NT2/D1 (cell line): ENCODE results near the gene PCDHGC3.

Source experiments
- DNase-seq: peaks from one replicate; pipeline ENCODE4 v3.0.0-alpha.2; 2011; ENCODE audit warnings: low read depth, low spot score
- H3K27me3 ChIP-seq: 2 replicates; pipeline ENCODE4 v1.6.0; 2011; ENCODE audit warnings: mild to moderate bottlenecking; ENCODE audit not compliant: insufficient read length, insufficient read depth
- H3K36me3 ChIP-seq: 2 replicates; pipeline ENCODE4 v1.6.1; 2011; ENCODE audit warnings: mild to moderate bottlenecking, low read length, mixed read lengths; ENCODE audit not compliant: insufficient read depth, insufficient read length
- H3K4me1 ChIP-seq: 2 replicates; pipeline ENCODE4 v1.5.1; 2011; ENCODE audit not compliant: insufficient read depth, insufficient read length
- H3K4me3 ChIP-seq: 2 replicates; pipeline ENCODE4 v1.5.1; 2011; ENCODE audit warnings: low read depth; ENCODE audit not compliant: insufficient read length
- H3K9ac ChIP-seq: 2 replicates; pipeline ENCODE4 v1.6.0; 2011; ENCODE audit warnings: low read depth; ENCODE audit not compliant: insufficient read length
- H3K9me3 ChIP-seq: 2 replicates; pipeline ENCODE4 v1.5.1; 2011; ENCODE audit warnings: mild to moderate bottlenecking, low read length; ENCODE audit not compliant: insufficient read depth
- SUZ12 ChIP-seq: IDR thresholded peaks from 2 replicates; pipeline ENCODE4 v1.6.1; 2011; ENCODE audit not compliant: insufficient read length, insufficient read depth; ENCODE audit errors: extremely low read depth
- YY1 ChIP-seq: IDR thresholded peaks from 2 replicates; pipeline ENCODE4 v1.6.1; 2011; ENCODE audit not compliant: insufficient read length, insufficient read depth
- ZNF274 ChIP-seq: IDR thresholded peaks from 2 replicates; pipeline ENCODE4 v1.6.1; 2011; ENCODE audit warnings: mild to moderate bottlenecking, low read depth, low read length

Gene PCDHGC3

GRCh38 chr5:141477815-141478214 lies 2.0 kb downstream of the PCDHGC3 start:
- H3K9me3 ChIP-seq, result no peaks in the 10 kb centered on the region
- DNase-seq, result no peak
- no peak overlapping the region for H3K4me3 ChIP-seq
- no peak overlapping the region for H3K9ac ChIP-seq
- peaks cover 4% of the 10 kb centered on the region for H3K4me1 ChIP-seq
- TF ChIP-seq SUZ12, result no peak
- no peak for TF ChIP-seq ZNF274
- no peak for TF ChIP-seq YY1
- peaks cover 36% of the 10 kb centered on the region for H3K27me3 ChIP-seq
- no peaks in the 10 kb centered on the region for H3K36me3 ChIP-seq

DNA sequence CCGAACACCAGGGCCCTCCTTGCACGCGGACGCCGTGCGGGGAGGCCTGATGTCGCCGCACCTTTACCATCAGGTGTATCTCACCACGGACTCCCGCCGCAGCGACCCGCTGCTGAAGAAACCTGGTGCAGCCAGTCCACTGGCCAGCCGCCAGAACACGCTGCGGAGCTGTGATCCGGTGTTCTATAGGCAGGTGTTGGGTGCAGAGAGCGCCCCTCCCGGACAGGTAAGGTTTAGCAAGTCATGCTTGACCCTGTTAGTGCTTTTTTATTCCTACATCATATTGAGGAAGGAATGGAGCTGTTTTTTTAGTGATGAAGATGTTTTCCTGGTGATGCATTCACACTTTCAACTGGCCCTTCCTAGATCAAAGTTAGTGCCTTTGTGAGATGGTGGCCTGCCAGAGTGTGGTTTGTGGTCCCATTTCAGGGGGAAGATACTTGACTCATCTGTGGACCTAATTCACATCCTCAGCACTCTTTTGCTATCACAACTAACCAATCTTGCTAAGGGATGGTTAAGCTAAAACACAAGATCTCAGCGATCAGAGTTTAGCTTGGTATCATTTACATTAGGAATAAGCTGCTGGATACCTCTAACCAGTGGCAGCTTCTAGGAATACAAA lies 2.7 kb downstream of the PCDHGC3 start:
- TF ChIP-seq ZNF274 (no peak), YY1 (no peak), SUZ12 (no peak)
- Histone ChIP-seq H3K4me3 (no peak overlapping the region), H3K9ac (no peak overlapping the region), H3K36me3 (no peaks in the 10 kb centered on the region), H3K4me1 (peaks cover 4% of the 10 kb centered on the region), H3K27me3 (peaks cover 36% of the 10 kb centered on the region), H3K9me3 (no peaks in the 10 kb centered on the region)
- DNase-seq, result no peak

GRCh38 chr5:141479776-141480175 lies 4.0 kb downstream of the PCDHGC3 start:
- H3K36me3 ChIP-seq, result no peaks in the 10 kb centered on the region
- peaks cover 28% of the 10 kb centered on the region for H3K27me3 ChIP-seq
- H3K4me3 ChIP-seq, result no peak overlapping the region
- H3K9ac ChIP-seq, result no peak overlapping the region
- DNase-seq, result no peak
- H3K9me3 ChIP-seq, result no peaks in the 10 kb centered on the region
- H3K4me1 ChIP-seq, result peaks cover 4% of the 10 kb centered on the region
- TF ChIP-seq YY1 (no peak), ZNF274 (no peak), SUZ12 (no peak)

DNA sequence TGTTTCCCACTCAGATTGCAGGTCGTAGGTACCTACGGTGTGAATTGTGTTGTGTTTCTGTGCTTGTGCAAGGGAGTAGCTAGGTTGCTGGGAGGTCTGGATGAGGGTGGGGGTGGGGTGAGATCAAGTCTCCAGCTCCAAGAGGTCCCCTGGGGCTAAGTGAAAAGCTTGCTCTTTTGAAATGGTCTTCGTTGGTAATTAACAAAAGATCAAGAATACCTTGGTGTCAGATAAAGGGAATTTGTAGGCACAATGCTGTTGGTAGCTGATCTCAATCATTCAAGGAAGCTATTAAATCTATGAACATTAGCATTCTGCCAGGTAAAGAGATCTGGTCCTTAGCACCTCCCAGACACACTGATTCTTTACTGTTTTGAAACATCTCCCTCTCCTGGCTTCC lies 8.1 kb downstream of the PCDHGC3 start:
- peaks cover under 1% of the 10 kb centered on the region for H3K4me1 ChIP-seq
- no peaks in the 10 kb centered on the region; the same call in 1 of the 2 replicates for H3K9me3 ChIP-seq
- peak overlapping the region; percentile 38 for H3K4me3 ChIP-seq
- H3K9ac ChIP-seq, result peak overlapping the region; percentile 17
- H3K27me3 ChIP-seq, result peaks cover 22% of the 10 kb centered on the region
- peaks cover 7% of the 10 kb centered on the region for H3K36me3 ChIP-seq
- TF ChIP-seq ZNF274, result no peak
- no peak for TF ChIP-seq YY1
- TF ChIP-seq SUZ12, result no peak
- no peak for DNase-seq

DNA sequence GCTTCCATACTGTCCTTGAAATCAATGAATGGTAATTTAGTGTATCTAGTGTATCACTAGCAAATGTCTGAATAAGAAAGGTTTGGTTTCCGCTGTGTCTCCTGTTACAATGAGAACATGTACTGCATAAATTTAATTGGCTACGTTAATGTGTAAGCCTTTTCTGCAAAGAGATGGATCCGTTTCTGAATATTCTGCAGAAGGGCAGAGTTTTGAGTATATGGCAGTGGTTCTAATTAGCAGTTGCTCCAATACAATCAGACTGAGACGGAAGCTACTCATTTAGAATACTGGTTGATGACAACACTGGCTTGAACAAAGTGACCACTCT lies 8.5 kb downstream of the PCDHGC3 start:
- peaks cover 22% of the 10 kb centered on the region for H3K27me3 ChIP-seq
- no peak for DNase-seq
- H3K9ac ChIP-seq, result peak overlapping the region; percentile 17
- peaks cover 3% of the 10 kb centered on the region for H3K4me1 ChIP-seq
- TF ChIP-seq YY1 (no peak), SUZ12 (no peak), ZNF274 (no peak)
- H3K9me3 ChIP-seq, result no peaks in the 10 kb centered on the region; the same call in 1 of the 2 replicates
- H3K36me3 ChIP-seq, result peaks cover 7% of the 10 kb centered on the region
- peak overlapping the region; percentile 38 for H3K4me3 ChIP-seq

GRCh38 chr5:141484641-141485311 lies 9.0 kb downstream of the PCDHGC3 start, which contains the start of gene PCDHGC4:
Gene PCDHGC4 (plus strand): TSS chr5:141485030. CDS start chr5:141485174, 144 bp downstream.
- Histone ChIP-seq H3K4me1 (peaks cover 3% of the 10 kb centered on the region), H3K36me3 (peaks cover 7% of the 10 kb centered on the region), H3K9me3 (no peaks in the 10 kb centered on the region; the same call in 1 of the 2 replicates), H3K4me3 (peak within 1 kb of the TSS; percentile 38), H3K9ac (peak within 1 kb of the TSS; percentile 74), H3K27me3 (peaks cover 22% of the 10 kb centered on the region)
- DNase-seq, result no peak
- TF ChIP-seq SUZ12 (no peak), ZNF274 (no peak), YY1 (no peak)

DNA sequence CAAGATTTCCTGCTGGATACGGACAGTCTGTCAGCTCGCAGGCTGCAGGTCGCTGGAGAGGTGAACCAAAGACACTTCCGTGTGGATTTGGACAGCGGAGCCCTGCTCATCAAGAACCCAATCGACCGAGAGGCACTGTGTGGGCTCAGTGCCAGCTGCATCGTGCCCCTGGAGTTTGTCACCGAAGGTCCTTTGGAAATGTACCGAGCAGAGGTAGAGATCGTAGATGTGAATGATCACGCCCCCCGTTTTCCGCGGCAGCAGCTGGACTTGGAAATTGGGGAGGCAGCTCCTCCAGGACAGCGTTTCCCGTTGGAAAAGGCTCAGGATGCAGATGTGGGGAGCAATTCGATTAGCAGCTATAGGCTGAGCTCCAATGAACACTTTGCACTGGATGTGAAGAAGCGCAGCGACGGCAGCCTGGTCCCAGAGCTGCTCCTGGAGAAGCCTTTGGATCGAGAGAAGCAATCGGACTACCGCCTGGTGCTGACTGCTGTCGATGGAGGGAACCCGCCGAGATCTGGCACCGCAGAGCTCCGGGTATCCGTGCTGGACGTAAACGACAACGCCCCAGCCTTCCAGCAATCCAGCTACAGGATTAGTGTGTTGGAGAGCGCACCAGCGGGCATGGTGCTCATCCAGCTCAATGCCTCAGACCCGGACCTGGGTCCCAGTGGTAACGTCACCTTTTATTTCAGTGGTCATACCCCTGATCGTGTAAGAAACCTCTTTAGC lies 9.7 kb downstream of the PCDHGC3 start:
- peaks cover 14% of the 10 kb centered on the region for H3K36me3 ChIP-seq

More for the DNA sequence above, 9.7 kb downstream of the PCDHGC3 start:
- Histone ChIP-seq H3K9me3 (no peaks in the 10 kb centered on the region; the same call in 1 of the 2 replicates), H3K9ac (peak overlapping the region; percentile 74), H3K4me1 (peaks cover 3% of the 10 kb centered on the region), H3K27me3 (peaks cover 29% of the 10 kb centered on the region), H3K4me3 (peak overlapping the region; percentile 38)
- no peak for DNase-seq
- TF ChIP-seq ZNF274, result no peak
- TF ChIP-seq YY1, result no peak
- no peak for TF ChIP-seq SUZ12
